Measurements from ENCODE around the gene NSMF. TPM values are rescaled to one million over a fixed set of nuclear protein-coding genes. Genes with fewer than 3 reads are reported as not detected.

Gene NSMF, protein sequence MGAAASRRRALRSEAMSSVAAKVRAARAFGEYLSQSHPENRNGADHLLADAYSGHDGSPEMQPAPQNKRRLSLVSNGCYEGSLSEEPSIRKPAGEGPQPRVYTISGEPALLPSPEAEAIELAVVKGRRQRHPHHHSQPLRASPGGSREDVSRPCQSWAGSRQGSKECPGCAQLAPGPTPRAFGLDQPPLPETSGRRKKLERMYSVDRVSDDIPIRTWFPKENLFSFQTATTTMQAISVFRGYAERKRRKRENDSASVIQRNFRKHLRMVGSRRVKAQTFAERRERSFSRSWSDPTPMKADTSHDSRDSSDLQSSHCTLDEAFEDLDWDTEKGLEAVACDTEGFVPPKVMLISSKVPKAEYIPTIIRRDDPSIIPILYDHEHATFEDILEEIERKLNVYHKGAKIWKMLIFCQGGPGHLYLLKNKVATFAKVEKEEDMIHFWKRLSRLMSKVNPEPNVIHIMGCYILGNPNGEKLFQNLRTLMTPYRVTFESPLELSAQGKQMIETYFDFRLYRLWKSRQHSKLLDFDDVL
- 10.4 and 15.5 TPM in 2 replicates for total RNA-seq

DNA sequence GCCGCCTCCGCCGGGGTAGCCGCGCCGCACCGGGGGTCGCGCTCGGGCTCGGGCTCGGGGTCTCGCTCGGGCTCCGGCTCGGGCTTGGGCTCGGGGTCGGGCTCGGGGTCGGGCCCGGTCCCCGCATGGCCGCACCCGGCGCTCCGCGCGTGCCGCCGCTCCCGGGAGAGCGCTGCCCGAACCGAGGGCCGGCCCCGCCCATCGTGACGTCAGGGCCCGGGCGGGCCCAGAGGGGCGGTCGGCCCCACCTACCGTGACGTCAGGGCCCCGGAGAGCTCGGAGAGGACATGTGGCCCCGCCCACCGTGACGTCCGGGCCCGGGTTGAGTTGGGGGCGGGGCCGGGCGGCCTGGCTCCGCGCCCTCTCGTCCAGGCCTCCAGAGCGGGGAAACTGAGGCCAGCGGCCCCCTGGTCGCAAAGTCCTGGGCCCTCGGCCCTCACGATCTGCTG, at the start of gene NSMF:
TSS of gene NSMF (minus strand) at position 183 of the 449 bp plus-strand sequence. CDS start 232 bp downstream, outside the sequence.

DNA sequence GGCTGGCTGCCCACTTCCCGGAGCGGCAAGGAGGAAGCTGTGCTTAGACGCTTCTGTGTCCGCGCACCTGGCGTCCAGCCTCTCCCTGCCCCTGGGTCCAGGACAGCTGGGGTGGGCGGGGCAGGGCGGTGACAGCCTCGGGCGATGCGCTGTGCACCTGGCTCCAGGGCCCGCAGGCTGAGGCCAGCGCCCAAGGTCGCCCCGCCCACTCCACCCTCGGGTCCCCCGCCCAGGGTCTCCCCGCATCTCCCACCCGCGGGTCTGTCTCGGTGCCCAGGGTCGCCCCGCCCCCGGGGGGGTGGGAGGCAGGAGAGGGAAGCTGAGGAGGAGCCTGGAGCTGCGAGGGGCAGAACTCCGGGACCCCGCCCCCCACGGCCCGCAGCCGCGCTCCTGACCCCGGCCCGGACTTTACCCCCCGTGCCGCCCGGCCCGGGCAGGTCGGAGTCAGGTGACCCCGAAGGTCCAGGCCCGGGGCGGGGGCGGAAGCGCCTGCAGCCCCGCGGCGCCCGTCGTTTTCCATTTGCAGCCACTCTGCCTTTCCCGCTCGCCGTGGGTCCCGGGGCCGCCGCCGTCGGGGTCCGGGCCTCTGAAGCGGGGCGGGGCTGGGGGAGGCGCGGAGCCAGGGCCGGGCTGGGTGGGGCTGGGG, 17.7 kb downstream of the NSMF start, which contains the start of gene ENTPD8:
TSS of gene ENTPD8 (minus strand) at position 69 of the 646 bp plus-strand sequence. CDS start 3,072 bp downstream, outside the sequence.

DNA sequence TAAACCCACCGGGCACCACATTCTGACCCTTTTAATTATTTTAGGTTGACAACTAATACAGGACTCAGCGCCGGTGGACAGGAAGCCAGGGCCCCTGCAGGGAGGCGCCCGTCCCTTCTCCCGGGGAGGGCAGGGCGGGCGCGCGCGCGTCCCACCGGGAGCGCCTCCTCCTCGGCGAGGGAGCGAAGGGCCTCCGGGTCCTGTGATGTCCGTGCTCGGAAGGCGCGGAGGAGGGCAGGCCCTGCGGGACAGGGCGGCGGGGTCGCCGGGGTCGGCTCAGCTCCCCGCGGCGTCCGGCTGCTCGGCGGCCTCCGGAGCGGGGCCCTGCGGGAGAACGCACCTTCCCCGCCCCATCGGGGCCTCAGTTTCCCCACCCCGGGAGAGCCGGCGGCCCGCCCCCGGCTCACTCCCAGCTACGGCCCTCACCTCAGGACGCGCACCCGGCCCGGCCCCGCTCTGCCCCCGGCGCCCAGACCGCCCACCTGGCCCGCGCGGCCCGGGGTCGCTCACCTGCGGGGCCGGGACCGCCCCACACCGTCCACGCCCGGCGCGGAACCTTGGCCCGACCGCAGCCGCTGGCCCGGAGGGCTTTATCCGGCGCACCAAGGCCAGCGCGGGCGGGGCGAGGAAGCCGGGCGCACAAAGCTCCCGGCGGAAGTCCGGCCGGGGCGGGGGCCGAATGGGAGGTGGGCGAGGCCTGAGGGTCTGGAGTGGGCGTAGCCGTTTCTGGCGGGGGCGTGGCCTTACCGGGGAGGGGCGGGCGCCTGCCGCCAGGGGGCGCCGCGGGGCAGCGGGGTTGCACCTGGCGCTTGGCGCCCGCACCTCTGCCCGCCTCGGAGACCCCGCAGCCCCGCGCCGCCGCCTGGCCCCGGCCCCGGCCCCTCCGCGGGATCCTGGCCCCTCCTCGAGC, 36.3 kb downstream of the NSMF start, which contains the start of the genes EXD3 and NOXA1:
TSS of gene EXD3 (minus strand) at position 559 of the 910 bp plus-strand sequence. CDS start 27,805 bp downstream, outside the sequence.
TSS of gene NOXA1 (plus strand) at position 790 of the 910 bp plus-strand sequence. CDS start 137 bp downstream, outside the sequence.

Other genes starting within 250 kb of the NSMF start
- gene RNF208, start 237.1 kb downstream of the NSMF start, total RNA-seq, result under 0.01 and 0.18 TPM in 2 replicates
- gene CYSRT1, start 234.2 kb downstream of the NSMF start, total RNA-seq, result 0.18 and 0.57 TPM in 2 replicates
- gene RNF224, start 231.8 kb downstream of the NSMF start, total RNA-seq, result not detected in 2 replicates
- not detected in 2 replicates for gene SLC34A3, start 228.4 kb downstream of the NSMF start, total RNA-seq
- gene TUBB4B, start 218.0 kb downstream of the NSMF start, total RNA-seq, result 101 and 110 TPM in 2 replicates
- gene STPG3, start 208.0 kb downstream of the NSMF start, total RNA-seq, result not detected in 2 replicates
- gene NELFB, start 204.0 kb downstream of the NSMF start, total RNA-seq, result 30.2 and 47.7 TPM in 2 replicates
- gene TOR4A, start 181.6 kb downstream of the NSMF start, total RNA-seq, result 11.0 and 13.5 TPM in 2 replicates
- gene NRARP, start 157.1 kb downstream of the NSMF start, total RNA-seq, result 0.09 and 0.14 TPM in 2 replicates
- gene EXD3, start 36.2 kb downstream of the NSMF start, total RNA-seq, result 8.4 and 13.2 TPM in 2 replicates
- 0.46 and 0.57 TPM in 2 replicates for gene NOXA1, start 35.9 kb downstream of the NSMF start, total RNA-seq
- not detected in 2 replicates for gene ENTPD8, start 18.0 kb downstream of the NSMF start, total RNA-seq
- gene PNPLA7, start 91.1 kb upstream of the NSMF start, total RNA-seq, result 0.57 and 1.1 TPM in 2 replicates
- 49.6 and 57.2 TPM in 2 replicates for gene MRPL41, start 92.5 kb upstream of the NSMF start, total RNA-seq
- gene DPH7, start 119.6 kb upstream of the NSMF start, total RNA-seq, result 16.8 and 18.4 TPM in 2 replicates
- 12.5 and 17.9 TPM in 2 replicates for gene ZMYND19, start 131.2 kb upstream of the NSMF start, total RNA-seq
- 11.5 and 12.9 TPM in 2 replicates for gene ARRDC1, start 146.4 kb upstream of the NSMF start, total RNA-seq
- 37.3 and 43.3 TPM in 2 replicates for gene EHMT1, start 159.7 kb upstream of the NSMF start, total RNA-seq

All from smooth muscle cell of bladder (primary cell).